ENCODE data around the gene MTHFSD. TPM values are rescaled to one million over a fixed set of nuclear protein-coding genes. Genes with fewer than 3 reads are reported as not detected.

The MTHFSD gene
- total and polyA plus RNA-seq, 10 of the 15 experiments (the other 5 are each of a cell fraction or from before 2014, with no cell fraction given): 2.2 to 24.5 (median 18.1) TPM

- no peaks in the 10 kb centered on the region; the same call in 1 of the 2 replicates for H3K4me1 ChIP-seq (ENCODE audit: control insufficient read depth, insufficient read depth, low read length)
- ChIA-PET SMC1A (ENCODE audit: uncharacterized antibody, unreplicated experiment) (no interaction called here), RAD21 (ENCODE audit: unreplicated experiment) (no interaction called here), POLR2A (no interaction called here), CTCF (no interaction called here)
- H3K4me3 ChIP-seq: no peak overlapping the region
- H3K36me3 ChIP-seq (ENCODE audit: control insufficient read depth in 2 of 2, insufficient read depth in 2 of 2, low read length in 1 of 2): no peaks in the 10 kb centered on the region
- intact Hi-C loops (cut with micrococcal nuclease; ENCODE audit: unreplicated experiment) (no loop called here), in situ Hi-C loops (cut with MboI) (no loop called here)
- BruUV-seq (replicated peaks): no TSS peak
- FAIRE-seq: no peak
- no peaks in the 10 kb centered on the region; the same call in 1 of the 2 replicates for H4K20me1 ChIP-seq (ENCODE audit: control insufficient read depth, insufficient read depth)
- no peak for ATAC-seq
- H3K9me3 ChIP-seq (replicated peaks; ENCODE audit: control insufficient read depth, insufficient read depth, low read length): no peaks in the 10 kb centered on the region
- peaks cover 35 to 40% of the 10 kb centered on the region in 2 experiments for H3K27me3 ChIP-seq (replicated peaks in 1 of 2; ENCODE audit: control insufficient read depth in 2 of 2, insufficient read depth in 2 of 2, low read length in 1 of 2)
- DNase-seq (ENCODE audit: low read depth, low spot score): no peak
- no peak for TF ChIP-seq MYB (IDR thresholded peaks at IDR 0.05; ENCODE audit: borderline replicate concordance, low read depth, low read length)
- TF ChIP-seq CHD4 (IDR thresholded peaks at IDR 0.05): no peak
- TF ChIP-seq SUZ12 (IDR thresholded peaks at IDR 0.05; ENCODE audit: unreplicated experiment): peak; percentile 24
- no peak overlapping the region for H3K9ac ChIP-seq (ENCODE audit: control insufficient read depth, insufficient read depth, low read length)
- 36% methylated on average over 88 of the region's 99 CpGs for WGBS (ENCODE audit: insufficient coverage, insufficient replicate concordance, low lambda C conversion rate, missing lambda C conversion rate)
- H3K27ac ChIP-seq (ENCODE audit: control insufficient read depth, insufficient read depth): no peak overlapping the region
- 0 out of 2 replicates have a peak overlapping the region, but pooled peaks have one; percentile 82 for H3K4me2 ChIP-seq (ENCODE audit: control insufficient read depth, insufficient read depth)
- no peak overlapping the region for H2AFZ ChIP-seq (ENCODE audit: control insufficient read depth, low read depth, low read length)
- H3K79me2 ChIP-seq (ENCODE audit: control insufficient read depth, insufficient read depth, low read length): no peaks in the 10 kb centered on the region
Measured at GRCh38 chr16:86508028-86508946, 46.7 kb downstream of the MTHFSD start.

- Histone ChIP-seq H3K4me2 (ENCODE audit: control insufficient read depth, insufficient read depth) (no peak overlapping the region), H3K36me3 (ENCODE audit: control insufficient read depth in 2 of 2, insufficient read depth in 2 of 2, low read length in 1 of 2) (no peaks in the 10 kb centered on the region), H4K20me1 (ENCODE audit: control insufficient read depth, insufficient read depth) (no peaks in the 10 kb centered on the region; the same call in 1 of the 2 replicates), H3K9ac (ENCODE audit: control insufficient read depth, insufficient read depth, low read length) (no peak overlapping the region), H3K79me2 (ENCODE audit: control insufficient read depth, insufficient read depth, low read length) (no peaks in the 10 kb centered on the region), H3K27me3 (replicated peaks in 1 of 2; ENCODE audit: control insufficient read depth in 2 of 2, insufficient read depth in 2 of 2, low read length in 1 of 2) (peaks cover 35 to 46% of the 10 kb centered on the region in 2 experiments), H3K9me3 (replicated peaks; ENCODE audit: control insufficient read depth, insufficient read depth, low read length) (no peaks in the 10 kb centered on the region), H2AFZ (ENCODE audit: control insufficient read depth, low read depth, low read length) (no peak overlapping the region), H3K27ac (ENCODE audit: control insufficient read depth, insufficient read depth) (no peak overlapping the region), H3K4me1 (ENCODE audit: control insufficient read depth, insufficient read depth, low read length) (no peaks in the 10 kb centered on the region; the same call in 1 of the 2 replicates), H3K4me3 (no peak overlapping the region)
- intact Hi-C loops (cut with micrococcal nuclease; ENCODE audit: unreplicated experiment): no loop called here
- RAD21 ChIA-PET (ENCODE audit: unreplicated experiment): no interaction called here
- no TSS peak for BruUV-seq (replicated peaks)
- ATAC-seq (no peak), DNase-seq (ENCODE audit: low read depth, low spot score) (no peak), FAIRE-seq (no peak)
- CTCF ChIA-PET: no interaction called here
- in situ Hi-C loops (cut with MboI): no loop called here
- 36% methylated on average over 37 of the region's 37 CpGs for WGBS (ENCODE audit: insufficient coverage, insufficient replicate concordance, low lambda C conversion rate, missing lambda C conversion rate)
- POLR2A ChIA-PET: no interaction called here
- SMC1A ChIA-PET (ENCODE audit: uncharacterized antibody, unreplicated experiment): no interaction called here
- TF ChIP-seq HDAC6 (IDR thresholded peaks at IDR 0.05; ENCODE audit: unreplicated experiment): peak; percentile 4
- no peak for TF ChIP-seq CHD4 (IDR thresholded peaks at IDR 0.05)
Measured at GRCh38 chr16:86507173-86508027, 47.6 kb downstream of the MTHFSD start.

Data from GM12878 (cell line).